Left ventricle myocardium inferior (tissue), 1 donor: ENCODE data around the gene FMN1. TPM values are rescaled to one million over a fixed set of nuclear protein-coding genes. Genes with fewer than 3 reads are reported as not detected.

Experiments used
- DNase-seq: peaks from one replicate; pipeline ENCODE4 v3.0.0-alpha.2; 2020
- H3K27ac ChIP-seq: fragments of 200-600 bp; replicated peaks from 2 replicates; pipeline ENCODE4 v1.8.0; 2021
- H3K27me3 ChIP-seq: fragments of 200-600 bp; 2 replicates; pipeline ENCODE4 v1.8.0; 2021; ENCODE audit warnings: low read depth
- H3K36me3 ChIP-seq: fragments of 200-600 bp; 2 replicates; pipeline ENCODE4 v1.8.0; 2021
- H3K4me1 ChIP-seq: fragments of 200-600 bp; 2 replicates; pipeline ENCODE4 v1.8.0; 2021
- H3K4me3 ChIP-seq: fragments of 200-600 bp; 2 replicates; pipeline ENCODE4 v1.8.0; 2021; ENCODE audit warnings: mild to moderate bottlenecking, moderate library complexity
- H3K9me3 ChIP-seq: fragments of 200-600 bp; replicated peaks from 2 replicates; pipeline ENCODE4 v1.8.0; 2021
- intact Hi-C: fragments of 100-400 bp; cut with micrococcal nuclease; formaldehyde crosslinking; loops from one replicate; pipeline ENCODE4 v1.11.0; 2022
- total RNA-seq: library from RNA; stranded (reverse); fragmentation: NEBNext Ultra II Directional; extraction: Animal tissue kit (Norgen Biotek cat#: 25700); gene quantifications from one replicate; pipeline ENCODE4 v1.2.1, GENCODE V29; 2021
- TF ChIP-seq, protein P1 (sequence below): fragments of 200-600 bp; IDR thresholded peaks from 2 replicates; pipeline ENCODE4 v1.8.0; 2021; ENCODE audit warnings: antibody characterized with exemption, mild to moderate bottlenecking, borderline replicate concordance
- donor health status: DM: no; HTN: yes; CAD: no; lungs with severe emphysema.

FMN1 gene
- total RNA-seq, 1 donor from 2014 or later: 4.5 TPM

DNA sequence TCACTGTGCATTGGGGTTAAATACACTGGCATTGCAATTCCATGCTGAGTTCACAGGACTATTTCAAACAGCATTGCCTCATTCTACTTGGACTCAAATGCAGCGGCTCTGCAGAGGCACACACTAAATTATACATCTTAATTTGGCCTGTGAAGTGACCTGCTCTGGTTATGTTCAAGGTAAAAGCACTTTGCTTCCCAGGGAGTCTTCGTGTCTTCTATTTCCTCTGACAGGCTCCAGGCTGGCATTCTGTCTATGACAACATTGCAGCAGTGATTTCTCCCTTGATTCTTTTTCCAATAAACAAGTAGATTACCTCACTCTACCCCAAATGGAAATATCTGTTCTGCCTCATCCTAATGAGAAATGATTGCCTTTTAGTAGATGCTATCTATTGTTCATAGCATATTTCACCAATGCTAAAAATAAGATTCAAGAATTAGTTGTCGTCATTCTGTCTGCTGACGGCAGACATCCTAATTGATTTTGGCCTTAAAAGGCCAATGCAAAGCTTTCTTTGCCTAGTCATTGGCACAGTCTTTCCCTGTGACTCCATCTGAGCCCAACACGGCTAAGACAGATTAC lies 33.8 kb downstream of the FMN1 start:
- TF ChIP-seq, protein P1, sequence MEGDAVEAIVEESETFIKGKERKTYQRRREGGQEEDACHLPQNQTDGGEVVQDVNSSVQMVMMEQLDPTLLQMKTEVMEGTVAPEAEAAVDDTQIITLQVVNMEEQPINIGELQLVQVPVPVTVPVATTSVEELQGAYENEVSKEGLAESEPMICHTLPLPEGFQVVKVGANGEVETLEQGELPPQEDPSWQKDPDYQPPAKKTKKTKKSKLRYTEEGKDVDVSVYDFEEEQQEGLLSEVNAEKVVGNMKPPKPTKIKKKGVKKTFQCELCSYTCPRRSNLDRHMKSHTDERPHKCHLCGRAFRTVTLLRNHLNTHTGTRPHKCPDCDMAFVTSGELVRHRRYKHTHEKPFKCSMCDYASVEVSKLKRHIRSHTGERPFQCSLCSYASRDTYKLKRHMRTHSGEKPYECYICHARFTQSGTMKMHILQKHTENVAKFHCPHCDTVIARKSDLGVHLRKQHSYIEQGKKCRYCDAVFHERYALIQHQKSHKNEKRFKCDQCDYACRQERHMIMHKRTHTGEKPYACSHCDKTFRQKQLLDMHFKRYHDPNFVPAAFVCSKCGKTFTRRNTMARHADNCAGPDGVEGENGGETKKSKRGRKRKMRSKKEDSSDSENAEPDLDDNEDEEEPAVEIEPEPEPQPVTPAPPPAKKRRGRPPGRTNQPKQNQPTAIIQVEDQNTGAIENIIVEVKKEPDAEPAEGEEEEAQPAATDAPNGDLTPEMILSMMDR: no peak
- DNase-seq: no peak
- H3K36me3 ChIP-seq: no peaks in the 10 kb centered on the region
- H3K4me3 ChIP-seq: no peak overlapping the region
- peaks cover 10% of the 10 kb centered on the region for H3K4me1 ChIP-seq
- peak overlapping the region; percentile 45 for H3K27ac ChIP-seq
- intact Hi-C loops: no loop called here
- H3K27me3 ChIP-seq: no peaks in the 10 kb centered on the region
- H3K9me3 ChIP-seq: no peaks in the 10 kb centered on the region

DNA sequence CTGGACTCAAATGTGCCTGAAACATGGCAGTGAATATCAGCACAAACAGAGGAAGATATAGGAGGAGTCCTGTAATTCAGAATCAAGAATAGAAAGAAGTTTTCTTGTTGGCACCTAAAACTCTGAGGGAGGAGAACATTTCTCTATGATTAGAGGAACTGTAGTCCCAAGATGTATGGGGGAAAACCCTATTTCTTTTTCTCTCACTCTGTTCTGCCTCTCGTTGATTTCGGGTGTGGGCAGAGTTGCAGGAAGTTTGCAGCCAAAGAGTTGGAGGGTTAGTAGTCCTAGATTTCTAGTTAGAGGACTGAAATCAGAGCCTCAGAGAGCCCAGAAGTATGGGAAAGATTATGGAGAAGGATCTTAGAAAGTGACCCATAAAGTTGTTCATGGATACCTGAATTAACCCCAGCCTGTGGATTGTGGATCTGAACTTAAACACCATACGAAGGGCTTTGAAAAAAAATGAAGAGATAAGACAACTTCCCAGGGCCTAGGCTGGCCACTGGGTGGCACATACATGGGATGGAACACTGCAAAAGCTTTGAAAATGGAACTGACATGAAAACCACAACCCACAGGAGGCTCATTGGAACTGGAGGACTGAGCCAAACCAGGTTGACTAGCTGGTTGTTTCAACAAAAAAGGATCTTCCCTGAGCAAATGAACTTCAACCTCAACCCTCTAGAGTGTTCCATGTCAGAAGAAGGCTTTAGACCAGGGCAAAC lies 34.6 kb downstream of the FMN1 start:
- H3K36me3 ChIP-seq: no peaks in the 10 kb centered on the region
- TF ChIP-seq, protein P1: no peak
- H3K4me3 ChIP-seq: no peak overlapping the region
- DNase-seq: no peak
- peaks cover 10% of the 10 kb centered on the region for H3K4me1 ChIP-seq
- intact Hi-C loops: no loop called here
- H3K27me3 ChIP-seq: no peaks in the 10 kb centered on the region
- peak overlapping the region; percentile 45 for H3K27ac ChIP-seq
- H3K9me3 ChIP-seq: no peaks in the 10 kb centered on the region

DNA sequence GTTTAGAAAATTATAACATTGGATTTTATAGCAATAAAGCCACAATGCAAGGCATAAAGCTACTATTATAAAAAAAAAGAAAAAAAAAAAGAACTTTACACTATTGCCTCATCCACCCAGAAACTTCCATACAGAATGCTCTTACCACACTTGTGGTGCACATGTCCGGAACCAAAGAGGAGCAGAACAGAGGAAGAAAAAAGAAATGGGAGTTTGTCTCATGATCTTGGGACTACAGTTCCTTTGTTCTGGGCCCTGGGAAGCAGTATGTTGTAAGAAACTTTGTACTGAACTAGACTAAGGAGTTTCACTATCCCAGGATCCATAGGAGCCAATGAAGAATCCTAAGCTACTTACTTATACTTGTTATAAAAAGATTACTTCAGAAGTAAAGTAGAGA lies 36.1 kb downstream of the FMN1 start:
- H3K27me3 ChIP-seq: no peaks in the 10 kb centered on the region
- no peak overlapping the region for H3K27ac ChIP-seq
- TF ChIP-seq, protein P1: no peak
- H3K4me3 ChIP-seq: no peak overlapping the region
- H3K36me3 ChIP-seq: no peaks in the 10 kb centered on the region
- peaks cover 10% of the 10 kb centered on the region for H3K4me1 ChIP-seq
- intact Hi-C loops: no loop called here
- no peaks in the 10 kb centered on the region for H3K9me3 ChIP-seq
- no peak for DNase-seq

DNA sequence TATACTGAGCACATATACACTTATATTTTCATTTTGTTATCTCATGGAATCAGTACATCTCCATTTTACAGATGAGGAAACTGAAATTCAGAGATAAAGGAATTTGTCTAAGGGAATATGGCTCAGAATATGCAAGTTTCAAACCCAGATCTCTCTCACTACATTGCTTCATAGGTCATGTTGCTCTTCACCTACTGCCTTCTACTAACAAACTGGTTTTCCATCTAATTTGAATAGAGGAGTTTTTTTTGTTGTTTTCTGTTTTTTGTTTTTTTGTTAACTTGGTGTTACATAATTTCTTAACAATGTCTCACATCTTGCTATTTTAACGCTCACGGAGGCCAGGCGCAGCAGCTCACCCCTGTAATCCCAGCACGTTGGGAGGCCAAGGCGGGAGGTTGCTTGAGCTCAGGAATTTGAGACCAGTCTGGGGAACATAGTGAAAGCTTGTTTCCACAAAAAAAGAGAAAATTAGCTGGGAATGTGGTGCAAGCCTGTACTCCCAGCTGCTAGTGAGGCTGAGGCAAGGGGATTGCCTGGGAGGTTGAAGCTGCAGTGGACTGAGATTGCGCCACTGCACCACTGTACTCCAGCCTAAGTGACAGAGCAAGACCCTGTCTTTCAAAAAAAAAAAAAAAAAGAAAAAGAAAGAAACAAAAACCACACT lies 37.0 kb downstream of the FMN1 start:
- H3K4me1 ChIP-seq: peaks cover 10% of the 10 kb centered on the region
- intact Hi-C loops: no loop called here

DNA sequence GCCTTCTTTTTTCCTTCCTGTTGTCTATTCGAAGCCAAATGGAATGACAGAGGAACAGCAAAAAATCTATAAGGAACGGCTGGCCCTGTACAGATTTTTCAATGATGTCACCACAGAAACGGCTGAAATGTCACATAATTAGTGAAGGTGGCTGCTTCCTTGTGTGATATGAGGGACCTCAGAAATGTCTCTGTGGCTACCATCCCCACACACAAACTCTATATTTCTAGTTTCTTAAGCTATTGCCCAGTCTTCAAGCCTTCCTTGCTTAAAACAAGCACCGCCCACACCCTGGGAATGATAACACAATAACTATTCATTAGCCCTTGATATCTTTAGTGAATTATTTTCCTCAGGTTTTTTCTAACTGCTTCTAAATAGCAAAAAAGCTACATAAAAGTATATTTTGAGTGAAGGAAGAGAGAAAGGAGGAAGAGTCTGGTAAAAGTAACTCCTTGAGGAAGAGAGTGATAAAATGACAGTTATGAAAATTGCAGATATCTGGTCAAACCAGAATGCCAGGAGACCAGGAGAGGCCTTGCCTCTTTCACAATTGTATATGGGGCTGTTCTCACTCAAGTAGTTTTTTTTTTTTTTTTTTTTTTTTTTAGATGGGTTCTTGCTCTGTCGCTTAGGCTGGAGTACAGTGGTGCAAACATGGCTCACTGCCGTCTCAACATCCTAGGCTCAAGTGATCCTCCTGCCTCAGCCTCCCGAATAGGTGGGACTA lies 38.7 kb downstream of the FMN1 start:
- Histone ChIP-seq H3K27ac (no peak overlapping the region), H3K4me3 (no peak overlapping the region), H3K27me3 (no peaks in the 10 kb centered on the region), H3K4me1 (peaks cover 7% of the 10 kb centered on the region), H3K36me3 (no peaks in the 10 kb centered on the region), H3K9me3 (no peaks in the 10 kb centered on the region)
- intact Hi-C loops: no loop called here
- no peak for DNase-seq
- TF ChIP-seq, protein P1: no peak

More for the DNA sequence above, 37.0 kb downstream of the FMN1 start:
- Histone ChIP-seq H3K36me3 (no peaks in the 10 kb centered on the region), H3K27ac (no peak overlapping the region), H3K9me3 (no peaks in the 10 kb centered on the region), H3K27me3 (no peaks in the 10 kb centered on the region), H3K4me3 (no peak overlapping the region)
- TF ChIP-seq, protein P1: no peak
- DNase-seq: no peak
